Measurements from ENCODE around the gene FCN1. TPM values are rescaled to one million over a fixed set of nuclear protein-coding genes. Genes with fewer than 3 reads are reported as not detected.

The FCN1 gene
- total RNA-seq, 1 donor from 2014 or later = not detected

DNA sequence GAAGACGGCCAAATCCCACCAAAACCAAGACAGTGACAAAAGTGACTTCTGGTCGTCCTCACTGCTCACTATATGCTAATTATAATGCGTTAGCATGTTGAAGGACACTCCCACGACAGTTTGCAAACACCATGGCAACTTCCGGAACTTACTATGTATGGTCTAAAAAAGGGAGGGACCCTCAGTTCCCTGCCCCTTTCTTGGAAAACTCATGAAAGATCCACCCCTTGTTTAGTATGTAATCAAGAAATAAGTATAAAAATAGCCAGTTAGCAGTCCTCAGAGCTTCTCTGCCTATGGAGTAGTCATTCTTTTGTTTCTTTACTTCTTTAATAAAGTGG, 27.6 kb downstream of the FCN1 start:
- DNase-seq (ENCODE audit: extremely low spot score, unreplicated experiment) = no peak
- H3K36me3 Mint-ChIP-seq = no peaks in the 10 kb centered on the region
- H3K27ac Mint-ChIP-seq = no peak overlapping the region
- H3K4me1 Mint-ChIP-seq (ENCODE audit: unreplicated experiment) = peaks cover 6% of the 10 kb centered on the region
- H3K9me3 Mint-ChIP-seq = no peaks in the 10 kb centered on the region
- TF ChIP-seq, protein P1, sequence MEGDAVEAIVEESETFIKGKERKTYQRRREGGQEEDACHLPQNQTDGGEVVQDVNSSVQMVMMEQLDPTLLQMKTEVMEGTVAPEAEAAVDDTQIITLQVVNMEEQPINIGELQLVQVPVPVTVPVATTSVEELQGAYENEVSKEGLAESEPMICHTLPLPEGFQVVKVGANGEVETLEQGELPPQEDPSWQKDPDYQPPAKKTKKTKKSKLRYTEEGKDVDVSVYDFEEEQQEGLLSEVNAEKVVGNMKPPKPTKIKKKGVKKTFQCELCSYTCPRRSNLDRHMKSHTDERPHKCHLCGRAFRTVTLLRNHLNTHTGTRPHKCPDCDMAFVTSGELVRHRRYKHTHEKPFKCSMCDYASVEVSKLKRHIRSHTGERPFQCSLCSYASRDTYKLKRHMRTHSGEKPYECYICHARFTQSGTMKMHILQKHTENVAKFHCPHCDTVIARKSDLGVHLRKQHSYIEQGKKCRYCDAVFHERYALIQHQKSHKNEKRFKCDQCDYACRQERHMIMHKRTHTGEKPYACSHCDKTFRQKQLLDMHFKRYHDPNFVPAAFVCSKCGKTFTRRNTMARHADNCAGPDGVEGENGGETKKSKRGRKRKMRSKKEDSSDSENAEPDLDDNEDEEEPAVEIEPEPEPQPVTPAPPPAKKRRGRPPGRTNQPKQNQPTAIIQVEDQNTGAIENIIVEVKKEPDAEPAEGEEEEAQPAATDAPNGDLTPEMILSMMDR (conservative IDR thresholded peaks at IDR 0.05) = no peak
- H3K27me3 Mint-ChIP-seq = peaks cover 8% of the 10 kb centered on the region
- no peak overlapping the region for H3K4me3 Mint-ChIP-seq

DNA sequence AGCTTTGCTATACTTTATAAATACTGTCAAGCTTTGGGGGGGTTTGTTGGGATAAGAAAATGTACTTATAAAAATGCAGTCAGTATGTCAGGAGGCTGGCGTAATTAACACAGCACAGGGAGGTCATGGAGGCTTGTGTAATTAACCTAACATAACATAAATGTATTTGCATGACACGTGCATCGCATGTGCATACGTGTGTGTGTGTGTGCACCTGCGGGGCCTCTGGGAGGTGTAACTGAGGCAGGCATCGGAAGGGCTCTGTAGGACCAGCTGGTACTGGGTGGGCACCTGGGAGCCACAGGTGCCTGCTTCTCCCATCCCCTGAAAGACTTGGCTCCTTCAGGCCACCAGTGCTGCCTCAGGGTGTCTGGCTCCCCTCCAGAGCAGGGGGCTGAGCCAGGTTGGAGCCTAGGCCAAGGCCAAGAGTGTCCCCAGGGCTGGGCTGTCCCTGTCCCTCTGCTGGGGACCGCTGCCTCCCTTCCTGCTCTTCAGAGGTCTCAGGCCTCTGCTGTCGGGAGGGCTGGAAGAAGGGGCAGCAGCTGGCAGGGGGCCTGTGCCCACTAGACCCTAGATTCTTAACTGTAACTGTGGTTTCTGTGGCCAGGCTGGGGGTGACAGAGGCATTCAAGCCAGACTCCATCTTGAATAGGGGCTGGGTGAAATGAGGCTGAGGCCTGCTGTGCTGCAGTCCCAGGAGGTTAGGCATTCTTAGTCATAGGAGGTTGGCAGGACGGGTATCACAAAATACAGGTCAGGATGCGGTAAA, 28.1 kb downstream of the FCN1 start:
- Mint-ChIP-seq H3K27ac (no peak overlapping the region), H3K9me3 (no peaks in the 10 kb centered on the region), H3K4me3 (no peak overlapping the region), H3K4me1 (ENCODE audit: unreplicated experiment) (peaks cover 6% of the 10 kb centered on the region), H3K36me3 (no peaks in the 10 kb centered on the region), H3K27me3 (peaks cover 8% of the 10 kb centered on the region)
- TF ChIP-seq, protein P1 (conservative IDR thresholded peaks at IDR 0.05) = no peak
- peak; percentile 60 for DNase-seq (ENCODE audit: extremely low spot score, unreplicated experiment)

DNA sequence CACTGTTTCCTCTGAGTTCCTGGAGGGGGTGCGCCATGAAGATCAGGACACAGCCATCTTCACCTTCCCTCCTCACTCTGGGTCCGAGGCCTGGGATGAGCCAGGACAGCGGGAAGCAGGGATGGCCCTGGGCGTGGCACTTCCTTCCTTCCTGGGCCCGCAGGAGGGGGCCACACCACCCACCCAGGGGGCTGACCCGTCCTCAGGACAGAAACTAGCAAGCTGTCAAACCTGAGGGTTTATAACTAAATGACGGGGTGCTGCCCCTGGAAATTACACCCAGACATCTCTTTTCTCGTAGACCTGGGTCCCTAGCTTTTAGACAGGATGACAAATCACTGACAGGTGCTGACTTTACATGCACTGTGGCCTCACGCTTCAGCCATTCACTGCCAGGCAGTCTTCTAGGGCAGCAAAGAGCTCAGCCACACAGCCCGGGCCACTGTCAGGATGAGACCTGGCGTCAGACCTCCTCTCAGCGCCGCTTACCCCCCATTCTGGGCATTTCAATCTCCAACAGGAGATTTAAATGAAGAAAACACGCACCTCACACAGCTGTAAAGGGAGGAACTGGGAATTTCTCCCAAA, 29.0 kb downstream of the FCN1 start:
- Mint-ChIP-seq H3K4me1 (ENCODE audit: unreplicated experiment) (peaks cover 6% of the 10 kb centered on the region), H3K4me3 (no peak overlapping the region), H3K27me3 (peaks cover 8% of the 10 kb centered on the region), H3K36me3 (no peaks in the 10 kb centered on the region), H3K9me3 (no peaks in the 10 kb centered on the region), H3K27ac (no peak overlapping the region)
- DNase-seq (ENCODE audit: extremely low spot score, unreplicated experiment) = peak; percentile 53
- TF ChIP-seq, protein P1 (conservative IDR thresholded peaks at IDR 0.05) = no peak

DNA sequence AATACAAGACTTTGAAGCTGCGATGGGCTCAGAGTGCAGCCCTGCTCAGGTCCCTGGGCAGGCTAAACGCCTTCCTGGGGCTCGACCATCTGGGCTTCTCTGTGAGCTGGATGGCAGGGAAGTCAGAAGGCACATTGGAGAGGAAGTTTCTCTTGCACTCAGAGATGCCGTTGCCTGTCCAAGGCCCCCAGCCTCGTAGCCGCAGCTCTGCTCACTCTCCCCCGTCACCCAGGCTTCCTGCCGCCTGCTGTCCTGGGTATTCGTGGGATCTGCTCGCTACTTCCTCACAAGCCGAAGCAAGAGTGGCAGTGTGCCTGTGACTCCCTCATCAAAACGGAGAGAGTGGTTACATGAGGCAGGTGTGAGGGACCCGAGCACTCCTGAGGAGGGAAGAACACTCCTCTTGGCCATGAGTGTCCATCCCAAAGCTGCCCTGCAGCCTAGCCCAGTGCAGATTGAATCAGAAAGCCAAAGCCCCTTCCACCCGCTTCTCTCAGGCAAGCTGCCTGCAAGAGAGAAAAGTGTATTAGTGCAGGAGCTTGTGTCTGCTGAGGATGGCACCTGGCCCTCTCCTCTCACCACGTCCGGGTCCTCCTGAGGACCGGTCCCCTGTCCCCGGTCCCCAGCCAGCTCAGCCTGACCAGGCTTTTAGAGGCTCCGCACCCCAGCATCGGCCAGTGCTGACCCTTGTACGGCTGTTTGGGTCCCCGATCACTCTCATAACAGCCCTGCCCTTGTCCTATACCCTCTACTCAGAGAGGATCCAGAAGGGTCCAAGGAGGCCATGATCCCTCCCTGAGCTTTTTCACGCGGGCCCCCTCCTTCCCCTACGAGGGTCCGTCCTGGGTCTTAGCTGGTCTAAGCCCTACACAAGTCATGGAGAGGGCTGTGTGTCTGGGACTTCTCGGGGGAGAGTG, 29.8 kb downstream of the FCN1 start:
- H3K4me1 Mint-ChIP-seq (ENCODE audit: unreplicated experiment) = peaks cover 6% of the 10 kb centered on the region
- H3K27ac Mint-ChIP-seq = no peak overlapping the region
- H3K4me3 Mint-ChIP-seq = no peak overlapping the region
- TF ChIP-seq, protein P1 (conservative IDR thresholded peaks at IDR 0.05) = no peak
- no peaks in the 10 kb centered on the region for H3K36me3 Mint-ChIP-seq
- H3K9me3 Mint-ChIP-seq = no peaks in the 10 kb centered on the region
- DNase-seq (ENCODE audit: extremely low spot score, unreplicated experiment) = peak; percentile 63
- H3K27me3 Mint-ChIP-seq = peaks cover 8% of the 10 kb centered on the region

DNA sequence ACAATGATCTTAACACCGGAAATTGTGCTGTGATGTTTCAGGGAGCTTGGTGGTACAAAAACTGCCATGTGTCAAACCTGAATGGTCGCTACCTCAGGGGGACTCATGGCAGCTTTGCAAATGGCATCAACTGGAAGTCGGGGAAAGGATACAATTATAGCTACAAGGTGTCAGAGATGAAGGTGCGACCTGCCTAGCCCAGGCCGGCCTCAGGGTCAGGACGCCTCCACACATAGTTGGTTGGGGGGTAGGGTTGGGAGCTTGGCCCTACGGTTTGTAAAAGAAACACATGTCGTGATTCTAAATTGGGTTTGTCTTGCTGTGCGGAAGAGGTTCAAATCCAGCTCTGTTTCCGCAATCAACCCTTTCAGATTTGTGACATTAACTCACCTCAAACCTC, 30.5 kb downstream of the FCN1 start:
- H3K4me3 Mint-ChIP-seq = no peak overlapping the region
- peaks cover 6% of the 10 kb centered on the region for H3K27me3 Mint-ChIP-seq
- no peak overlapping the region for H3K27ac Mint-ChIP-seq
- no peaks in the 10 kb centered on the region for H3K36me3 Mint-ChIP-seq
- DNase-seq (ENCODE audit: extremely low spot score, unreplicated experiment) = no peak
- peaks cover 6% of the 10 kb centered on the region for H3K4me1 Mint-ChIP-seq (ENCODE audit: unreplicated experiment)
- TF ChIP-seq, protein P1 (conservative IDR thresholded peaks at IDR 0.05) = no peak
- no peaks in the 10 kb centered on the region for H3K9me3 Mint-ChIP-seq
